C4-2B (cell line): ENCODE results near the gene ATP6V1G2.

Experiments
- CTCF ChIP-seq: fragments of 450-650 bp; conservative IDR thresholded peaks from 2 replicates; pipeline ENCODE4 v1.5.1; 2017; ENCODE audit warnings: mild to moderate bottlenecking
- ZFX ChIP-seq: fragments of 450-650 bp; IDR thresholded peaks from 2 replicates; pipeline ENCODE4 v1.6.1; 2017

GRCh38 chr6:31578184-31579118 is 32.0 kb upstream of the ATP6V1G2 start:
- TF ChIP-seq CTCF (no peak), ZFX (no peak)
